Measurements from ENCODE around the gene STRN4. TPM values are rescaled to one million over a fixed set of nuclear protein-coding genes. Genes with fewer than 3 reads are reported as not detected.
"Not testable (repeated sequence)": the region's sequence is repeated elsewhere in the genome, so short reads cannot be mapped to it uniquely, and the experiment has no call there.

The STRN4 gene
- total RNA-seq, 1 donor from 2014 or later, result 68.5 TPM

DNA sequence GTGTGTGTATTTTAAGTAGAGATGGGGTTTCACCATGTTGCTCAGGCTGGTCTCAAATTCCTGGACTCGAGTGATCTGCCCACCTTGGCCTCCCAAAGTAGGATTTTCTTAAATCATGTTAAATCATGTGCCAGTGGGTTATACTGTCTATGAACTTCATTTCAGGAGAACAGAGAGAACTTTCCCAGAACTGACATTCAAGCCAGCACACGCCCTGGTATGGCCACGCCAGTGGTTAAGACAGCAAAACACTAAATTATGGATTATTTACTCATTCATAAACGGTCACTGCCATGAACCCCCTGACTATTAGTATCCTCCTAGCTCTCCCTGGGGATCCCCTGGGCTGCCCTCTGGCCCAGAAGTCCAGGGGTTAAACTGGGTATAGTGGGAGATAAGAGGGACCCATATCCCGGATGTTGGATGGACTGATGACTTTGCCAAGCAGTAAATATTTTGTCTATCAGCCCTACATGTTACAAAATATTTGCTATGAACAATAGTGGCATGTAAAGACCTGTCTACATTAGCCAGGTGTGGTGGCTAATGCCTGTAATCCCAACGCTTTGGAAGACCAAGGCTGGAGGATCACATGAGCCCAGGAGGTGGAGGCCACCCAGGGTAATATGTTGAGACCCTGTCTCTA is 16.1 kb upstream of the STRN4 start:
- intact Hi-C loops (cut with DNase I), result no loop called here
- ATAC-seq (no peak), DNase-seq (no peak)
- H3K9me3 ChIP-seq, result no peaks in the 10 kb centered on the region
- no peaks in the 10 kb centered on the region for H3K27me3 ChIP-seq
- H3K36me3 ChIP-seq, result no peaks in the 10 kb centered on the region
- TF ChIP-seq, protein P1, sequence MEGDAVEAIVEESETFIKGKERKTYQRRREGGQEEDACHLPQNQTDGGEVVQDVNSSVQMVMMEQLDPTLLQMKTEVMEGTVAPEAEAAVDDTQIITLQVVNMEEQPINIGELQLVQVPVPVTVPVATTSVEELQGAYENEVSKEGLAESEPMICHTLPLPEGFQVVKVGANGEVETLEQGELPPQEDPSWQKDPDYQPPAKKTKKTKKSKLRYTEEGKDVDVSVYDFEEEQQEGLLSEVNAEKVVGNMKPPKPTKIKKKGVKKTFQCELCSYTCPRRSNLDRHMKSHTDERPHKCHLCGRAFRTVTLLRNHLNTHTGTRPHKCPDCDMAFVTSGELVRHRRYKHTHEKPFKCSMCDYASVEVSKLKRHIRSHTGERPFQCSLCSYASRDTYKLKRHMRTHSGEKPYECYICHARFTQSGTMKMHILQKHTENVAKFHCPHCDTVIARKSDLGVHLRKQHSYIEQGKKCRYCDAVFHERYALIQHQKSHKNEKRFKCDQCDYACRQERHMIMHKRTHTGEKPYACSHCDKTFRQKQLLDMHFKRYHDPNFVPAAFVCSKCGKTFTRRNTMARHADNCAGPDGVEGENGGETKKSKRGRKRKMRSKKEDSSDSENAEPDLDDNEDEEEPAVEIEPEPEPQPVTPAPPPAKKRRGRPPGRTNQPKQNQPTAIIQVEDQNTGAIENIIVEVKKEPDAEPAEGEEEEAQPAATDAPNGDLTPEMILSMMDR (IDR thresholded peaks at IDR 0.05), result no peak
- peaks cover 15% of the 10 kb centered on the region for H3K4me1 ChIP-seq
- no peak overlapping the region for H3K27ac ChIP-seq
- no peak overlapping the region for H3K4me3 ChIP-seq

DNA sequence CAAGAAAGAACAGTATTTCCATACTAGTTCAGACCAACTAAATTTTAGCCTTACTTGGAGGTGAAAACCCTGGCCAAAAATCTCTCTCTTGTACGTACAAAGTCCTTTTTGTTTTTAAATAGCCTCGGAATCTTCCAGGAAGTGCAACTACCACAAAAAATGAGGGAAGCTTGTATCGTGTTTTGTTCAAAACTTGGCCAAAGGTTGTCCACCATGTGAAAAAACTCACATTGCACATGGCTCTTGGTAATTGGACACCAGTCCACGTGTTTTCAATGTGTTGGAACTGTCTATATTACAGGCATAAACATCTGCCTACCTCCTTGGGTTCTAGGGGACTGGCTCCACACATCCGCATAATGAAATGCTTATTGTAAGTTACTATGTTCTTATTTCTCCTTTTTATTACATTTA is 15.2 kb upstream of the STRN4 start:
- no peaks in the 10 kb centered on the region for H3K27me3 ChIP-seq
- TF ChIP-seq, protein P1 (IDR thresholded peaks at IDR 0.05), result no peak
- no peaks in the 10 kb centered on the region for H3K9me3 ChIP-seq
- ATAC-seq, result no peak
- no peaks in the 10 kb centered on the region for H3K36me3 ChIP-seq
- H3K4me1 ChIP-seq, result peaks cover 15% of the 10 kb centered on the region
- H3K4me3 ChIP-seq, result no peak overlapping the region
- no peak for DNase-seq
- intact Hi-C loops (cut with DNase I), result no loop called here
- H3K27ac ChIP-seq, result peak overlapping the region; percentile 36

DNA sequence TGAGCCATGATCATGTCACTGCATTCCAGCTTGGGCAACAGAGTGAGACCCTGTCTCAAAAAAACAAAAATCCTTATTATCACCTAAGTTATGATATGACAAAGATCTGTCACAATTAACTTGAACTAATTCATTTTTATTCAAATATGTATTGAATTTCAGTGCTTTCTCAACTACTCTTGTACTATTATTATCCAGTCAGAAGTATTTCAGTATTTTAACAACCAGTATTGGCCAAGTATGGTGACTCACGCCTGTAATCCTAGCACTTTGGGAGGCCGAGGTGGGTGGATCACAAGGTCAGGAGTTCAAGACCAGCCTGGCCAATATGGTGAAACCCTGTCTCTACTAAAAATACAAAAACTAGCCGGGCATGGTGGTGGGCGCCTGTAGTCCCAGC is 14.6 kb upstream of the STRN4 start:
- intact Hi-C loops (cut with DNase I); DNase-seq; H3K27me3 ChIP-seq; ATAC-seq; H3K4me3 ChIP-seq; H3K36me3 ChIP-seq; H3K9me3 ChIP-seq: not testable (repeated sequence)
- H3K4me1 ChIP-seq, result peaks cover 15% of the 10 kb centered on the region
- peak overlapping the region; percentile 36 for H3K27ac ChIP-seq

DNA sequence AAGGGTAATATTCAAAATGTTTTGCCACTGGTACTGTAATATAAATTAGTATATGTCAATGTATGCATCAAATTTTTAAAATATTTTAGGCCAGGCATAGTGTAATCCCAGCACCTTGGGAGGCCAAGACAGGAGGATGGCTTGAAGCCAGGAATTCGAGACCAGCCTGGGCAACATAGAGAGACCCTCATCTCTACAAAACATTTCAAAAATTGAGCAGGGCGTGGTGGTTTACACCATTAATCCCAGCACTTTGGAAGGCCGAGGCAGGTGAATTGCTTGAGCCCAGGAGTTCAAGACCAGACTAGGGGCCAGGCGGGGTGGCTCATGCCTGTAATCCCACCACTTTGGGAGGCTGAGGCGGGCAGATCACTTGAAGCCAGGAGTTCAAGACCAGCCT is 14.1 kb upstream of the STRN4 start:
- Histone ChIP-seq H3K27ac (no peak overlapping the region), H3K4me3 (no peak overlapping the region), H3K4me1 (peaks cover 17% of the 10 kb centered on the region), H3K36me3 (no peaks in the 10 kb centered on the region), H3K27me3 (no peaks in the 10 kb centered on the region), H3K9me3 (no peaks in the 10 kb centered on the region)
- DNase-seq, result no peak
- intact Hi-C loops (cut with DNase I), result no loop called here
- ATAC-seq, result no peak
- TF ChIP-seq, protein P1 (IDR thresholded peaks at IDR 0.05), result no peak

DNA sequence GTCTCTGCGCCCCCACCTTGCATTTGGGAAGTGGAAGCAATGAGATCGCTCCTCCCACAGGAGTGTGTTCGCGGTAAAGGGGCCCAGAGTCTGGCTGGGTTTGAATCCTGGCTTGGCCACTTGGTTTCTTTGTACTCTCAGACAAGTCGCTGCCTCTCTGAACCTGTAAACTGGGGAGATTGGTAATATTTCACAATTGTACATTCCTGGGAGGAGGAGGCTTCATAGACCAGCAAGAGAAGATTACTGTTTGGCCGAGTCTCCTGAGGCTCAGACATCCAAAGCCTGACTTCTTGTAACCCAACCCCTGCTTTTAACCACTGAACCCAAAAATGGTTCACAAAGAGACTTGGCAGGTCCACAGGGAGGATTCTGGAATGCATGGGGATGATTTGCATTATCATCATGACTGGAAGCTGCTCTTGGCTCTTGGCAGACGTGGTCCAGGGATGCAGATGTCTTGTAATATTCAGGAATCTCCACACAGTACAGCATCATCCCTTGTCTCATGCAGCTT is 13.6 kb upstream of the STRN4 start:
- Histone ChIP-seq H3K27me3 (no peaks in the 10 kb centered on the region), H3K27ac (no peak overlapping the region), H3K4me1 (peaks cover 18% of the 10 kb centered on the region), H3K36me3 (no peaks in the 10 kb centered on the region), H3K4me3 (no peak overlapping the region), H3K9me3 (no peaks in the 10 kb centered on the region)
- intact Hi-C loops (cut with DNase I), result loop anchor here (5.0 kb wide), 1 partner anchor 82 kb away; no protein-coding TSS in a partner anchor
- DNase-seq (no peak), ATAC-seq (no peak)
- TF ChIP-seq, protein P1 (IDR thresholded peaks at IDR 0.05), result no peak

DNA sequence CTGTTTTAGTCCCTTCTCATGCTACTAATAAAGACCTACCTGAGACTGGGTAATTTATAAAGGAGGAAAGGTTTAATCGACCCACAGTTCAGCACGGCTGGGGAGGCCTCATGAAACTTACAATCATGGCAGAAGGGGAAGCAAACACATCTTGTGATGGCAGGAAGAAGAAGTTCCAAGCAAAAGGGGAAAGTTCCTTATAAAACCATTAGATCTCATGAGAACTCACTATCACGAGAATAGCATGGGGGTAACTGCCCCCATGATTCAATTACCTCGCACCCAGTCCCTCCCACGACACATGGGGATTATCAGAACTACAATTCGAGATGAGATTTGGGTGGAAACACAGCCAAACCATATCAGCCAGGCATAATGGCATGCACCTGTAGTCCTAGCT is 13.0 kb upstream of the STRN4 start:
- no peaks in the 10 kb centered on the region for H3K9me3 ChIP-seq
- ATAC-seq (no peak), DNase-seq (no peak)
- TF ChIP-seq, protein P1 (IDR thresholded peaks at IDR 0.05), result no peak
- H3K27me3 ChIP-seq, result no peaks in the 10 kb centered on the region
- intact Hi-C loops (cut with DNase I), result loop anchor here (5.0 kb wide), 1 partner anchor 83 kb away; no protein-coding TSS in a partner anchor
- no peak overlapping the region for H3K27ac ChIP-seq
- no peak overlapping the region for H3K4me3 ChIP-seq
- H3K36me3 ChIP-seq, result no peaks in the 10 kb centered on the region
- peaks cover 18% of the 10 kb centered on the region for H3K4me1 ChIP-seq
